GM19324 (cell line): ENCODE data around the gene NAV2.

Source experiments
- ATAC-seq: cut with Tn5 transposase; IDR thresholded peaks from one replicate; pipeline ENCODE4 v1.9.1; 2021; ENCODE audit warnings: mild to moderate bottlenecking, moderate library complexity; ENCODE audit not compliant: unreplicated experiment, low FRiP score

NAV2 gene

DNA sequence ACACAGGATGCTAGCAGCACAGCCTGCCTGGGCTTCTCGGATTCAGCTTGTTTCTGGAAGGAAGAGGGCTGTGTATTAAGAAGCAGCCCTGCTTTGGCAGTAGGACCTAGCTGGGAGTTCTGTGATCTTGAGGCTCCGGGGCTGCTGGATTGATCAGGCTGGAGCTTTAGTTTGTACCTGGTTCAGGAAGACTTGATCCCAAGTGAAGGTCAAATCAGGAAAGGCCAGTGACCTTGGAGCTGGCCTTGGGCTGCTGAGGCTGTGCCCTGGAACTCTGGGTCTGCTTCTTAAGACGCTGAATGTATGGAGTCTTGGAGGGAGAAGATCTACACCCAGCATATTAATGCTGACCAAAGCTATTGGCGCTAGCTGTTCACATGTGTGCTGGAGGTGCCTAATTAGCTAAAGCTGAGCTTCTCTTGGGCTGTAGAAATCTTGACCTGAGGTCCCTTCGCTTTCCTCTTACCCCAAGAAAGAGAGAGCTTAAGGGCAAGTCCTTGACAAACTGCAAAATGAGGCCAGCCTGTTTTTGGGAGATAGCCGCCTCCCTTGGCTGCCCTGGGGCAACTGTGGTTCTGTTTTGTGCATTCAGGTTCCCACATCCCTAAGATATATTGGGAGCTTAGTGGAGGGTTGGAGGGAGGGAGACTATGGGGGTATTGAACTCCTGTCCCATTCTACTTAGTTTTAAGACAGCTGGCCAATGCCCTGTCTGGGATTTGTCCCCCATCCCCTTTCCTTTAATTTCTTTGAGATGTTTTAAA is 311.7 kb downstream of the NAV2 start:
- no peak for ATAC-seq

DNA sequence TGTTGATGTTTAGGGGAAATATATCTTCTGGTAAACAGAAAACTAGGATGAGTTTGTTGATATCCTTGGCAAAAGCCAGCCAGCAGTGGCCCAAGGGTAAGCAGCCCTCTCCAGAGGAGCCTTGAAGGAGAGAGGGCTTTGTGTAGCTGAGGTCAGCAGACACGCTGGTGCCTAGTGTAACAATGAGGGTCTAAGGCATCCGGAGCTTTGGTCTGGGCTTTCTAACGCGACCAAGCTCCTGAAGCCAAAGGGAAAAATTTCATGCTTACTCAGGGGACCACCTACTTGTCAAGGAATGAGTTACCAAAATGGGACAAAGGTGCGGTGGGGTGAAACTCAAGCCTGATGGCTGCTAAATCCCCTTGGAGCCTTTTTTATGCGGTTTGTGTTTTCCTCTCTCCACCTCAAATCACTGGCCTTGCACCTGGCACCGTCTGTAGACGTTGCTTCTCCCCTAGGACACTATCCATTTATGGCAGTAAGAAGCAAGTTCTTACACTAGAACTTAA is 312.7 kb downstream of the NAV2 start:
- ATAC-seq, result no peak

DNA sequence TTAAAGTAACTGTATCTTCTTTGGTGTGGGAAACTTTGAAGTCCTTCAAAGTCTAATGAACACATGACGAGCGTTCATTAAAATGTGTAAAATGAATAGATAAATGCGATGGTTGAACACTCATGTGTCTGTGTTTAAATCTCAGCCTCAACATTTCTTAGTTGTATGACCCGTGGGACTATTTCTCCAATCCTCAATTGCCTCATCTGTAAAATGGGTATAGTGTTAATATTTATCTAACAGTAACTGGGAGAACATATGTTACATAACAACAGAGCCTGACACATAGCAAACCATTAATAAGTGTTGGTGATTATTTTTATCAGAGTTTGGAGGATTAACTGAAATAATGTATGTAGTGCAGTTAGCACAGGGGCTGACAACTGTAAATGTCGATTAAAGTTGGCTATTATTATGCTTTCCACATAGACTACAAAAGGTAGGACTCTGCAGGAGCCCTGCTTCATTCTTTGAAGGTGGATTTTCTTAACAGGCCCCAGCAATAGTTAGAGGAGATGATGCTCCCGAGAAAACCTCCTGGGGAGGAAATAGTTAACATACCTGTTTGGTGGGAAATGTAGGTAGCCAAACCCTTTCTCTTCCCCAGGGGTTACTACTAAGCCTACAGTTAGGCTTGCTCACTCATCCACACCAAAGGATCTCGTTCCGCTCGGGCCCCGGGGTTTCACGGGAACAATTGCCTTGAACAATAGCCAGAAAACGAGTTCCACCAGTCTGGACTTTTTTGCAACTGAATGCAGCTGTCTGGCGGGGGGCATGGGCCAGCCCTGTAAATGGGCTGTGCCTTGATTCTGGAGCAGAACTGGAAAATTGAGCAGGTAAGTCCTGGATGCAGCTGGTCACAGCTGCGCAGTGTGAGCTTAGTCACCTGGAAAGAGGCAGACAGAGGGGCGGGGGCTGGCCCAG is 314.3 kb downstream of the NAV2 start:
- no peak for ATAC-seq

DNA sequence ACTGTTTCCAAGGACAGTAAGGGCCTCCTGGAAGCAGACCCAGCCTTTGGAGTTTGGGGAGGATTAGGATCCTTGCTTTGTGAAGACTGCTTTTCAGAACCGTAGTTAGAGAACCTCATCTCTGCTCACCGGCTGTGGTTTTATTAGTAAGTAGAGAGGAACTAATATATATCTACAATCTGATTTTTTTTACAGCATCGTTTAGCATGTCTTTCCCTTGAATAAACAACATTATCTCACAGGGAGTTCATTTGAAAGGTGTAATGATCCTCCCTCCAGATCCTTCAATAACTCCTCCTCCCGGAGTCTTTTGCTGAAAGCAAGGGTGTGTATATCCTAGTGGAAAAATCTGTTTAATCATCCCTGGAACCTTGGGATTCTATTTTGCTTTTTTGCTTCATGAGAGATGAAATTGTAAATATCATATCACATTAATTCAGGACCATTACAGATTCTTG is 314.9 kb downstream of the NAV2 start:
- no peak for ATAC-seq

DNA sequence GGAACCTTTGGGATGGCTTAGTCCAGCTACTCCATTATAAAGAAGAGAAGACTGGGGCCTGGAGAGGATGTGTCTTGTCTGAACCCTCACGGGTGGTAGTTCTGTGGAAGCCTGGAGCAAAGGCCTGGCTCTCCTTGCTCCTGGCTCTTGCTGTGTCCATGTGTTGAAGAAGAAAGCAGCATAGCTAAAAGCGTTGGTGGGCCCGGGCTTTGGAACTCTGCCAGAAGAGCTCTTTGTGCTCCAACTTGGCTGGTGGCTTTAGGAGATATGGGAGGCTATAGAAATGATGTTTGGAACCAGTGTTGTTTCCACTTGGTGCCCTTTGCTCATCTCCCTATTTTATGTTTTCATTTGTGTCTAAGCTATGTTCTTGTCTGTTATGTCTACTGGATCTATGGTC is 316.6 kb downstream of the NAV2 start:
- no peak for ATAC-seq

DNA sequence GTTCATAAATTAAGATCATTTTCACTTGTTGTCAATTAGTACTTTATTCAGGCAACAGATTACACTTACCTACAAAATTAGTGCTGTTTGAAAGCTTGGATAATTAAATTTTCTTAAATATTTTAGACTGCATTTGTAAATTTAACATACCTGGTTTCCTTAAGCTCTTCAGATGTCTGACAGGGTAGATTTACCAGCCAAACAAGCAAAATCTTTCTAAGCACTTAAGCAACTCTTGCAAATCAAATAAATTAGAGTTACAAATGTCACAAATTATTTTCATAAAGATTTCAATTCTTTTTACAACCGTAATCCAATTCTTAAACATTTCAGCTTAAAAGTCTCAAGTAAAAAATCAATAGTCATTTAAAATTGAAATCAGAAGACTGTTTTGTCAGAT is 317.8 kb downstream of the NAV2 start:
- ATAC-seq, result no peak

DNA sequence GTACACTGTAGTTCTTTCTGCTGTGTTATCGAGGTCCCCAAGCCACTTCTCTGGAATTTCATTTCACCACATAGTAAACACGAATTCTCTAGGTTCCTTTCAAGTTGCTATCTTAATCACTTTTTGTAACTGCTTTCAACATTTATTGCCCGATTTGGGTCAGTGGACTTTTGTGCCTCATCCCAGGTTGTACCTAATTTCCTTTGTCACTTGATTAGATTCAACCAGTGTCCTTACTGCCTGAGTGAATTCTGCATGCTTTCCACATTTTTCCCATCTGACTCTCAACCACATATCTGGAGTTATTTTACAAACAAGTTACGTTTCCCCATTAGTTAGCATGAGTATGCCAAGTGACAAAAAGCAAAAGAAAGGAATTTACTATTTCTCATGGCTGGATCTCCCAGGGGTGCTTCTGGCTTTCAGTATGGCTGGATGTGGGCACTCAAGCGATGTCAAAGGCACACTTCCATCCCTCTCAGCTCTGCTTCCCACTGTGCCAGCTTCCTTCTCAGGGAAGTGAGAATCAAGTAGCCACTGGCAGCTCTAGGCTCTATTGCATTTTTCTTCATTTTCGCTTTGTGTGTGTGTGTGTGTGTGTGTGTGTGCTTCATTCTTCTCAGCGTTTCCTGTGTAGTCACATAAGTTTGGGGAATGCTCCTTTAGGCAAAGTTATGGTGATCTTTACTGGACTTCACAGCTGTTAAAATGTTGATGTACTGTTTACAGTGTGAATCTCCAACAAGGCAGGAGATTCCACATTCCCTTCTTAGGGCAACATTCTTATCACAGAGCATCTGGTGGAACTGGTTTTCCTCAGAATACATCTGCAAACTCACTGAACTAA is 318.7 kb downstream of the NAV2 start:
- ATAC-seq, result no peak

DNA sequence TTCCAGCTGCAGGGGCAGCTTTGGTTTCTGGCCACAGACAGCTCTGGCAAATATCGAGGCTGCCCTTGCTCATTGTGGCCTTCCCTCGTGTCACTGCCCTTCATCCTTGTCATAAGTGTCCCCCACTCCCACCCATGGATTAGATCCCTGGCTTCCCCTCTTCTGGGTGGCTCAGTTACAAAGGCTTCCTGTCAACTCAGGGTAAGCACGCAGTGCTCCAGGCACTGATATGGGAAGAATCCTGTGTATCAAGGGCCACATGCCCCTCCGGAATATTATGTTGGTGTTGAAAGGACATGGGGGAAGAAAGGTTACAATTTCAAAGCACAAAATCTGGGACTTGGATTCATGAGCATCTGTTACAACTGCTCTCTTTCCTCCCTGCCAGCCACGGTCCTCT is 319.5 kb downstream of the NAV2 start:
- no peak for ATAC-seq

DNA sequence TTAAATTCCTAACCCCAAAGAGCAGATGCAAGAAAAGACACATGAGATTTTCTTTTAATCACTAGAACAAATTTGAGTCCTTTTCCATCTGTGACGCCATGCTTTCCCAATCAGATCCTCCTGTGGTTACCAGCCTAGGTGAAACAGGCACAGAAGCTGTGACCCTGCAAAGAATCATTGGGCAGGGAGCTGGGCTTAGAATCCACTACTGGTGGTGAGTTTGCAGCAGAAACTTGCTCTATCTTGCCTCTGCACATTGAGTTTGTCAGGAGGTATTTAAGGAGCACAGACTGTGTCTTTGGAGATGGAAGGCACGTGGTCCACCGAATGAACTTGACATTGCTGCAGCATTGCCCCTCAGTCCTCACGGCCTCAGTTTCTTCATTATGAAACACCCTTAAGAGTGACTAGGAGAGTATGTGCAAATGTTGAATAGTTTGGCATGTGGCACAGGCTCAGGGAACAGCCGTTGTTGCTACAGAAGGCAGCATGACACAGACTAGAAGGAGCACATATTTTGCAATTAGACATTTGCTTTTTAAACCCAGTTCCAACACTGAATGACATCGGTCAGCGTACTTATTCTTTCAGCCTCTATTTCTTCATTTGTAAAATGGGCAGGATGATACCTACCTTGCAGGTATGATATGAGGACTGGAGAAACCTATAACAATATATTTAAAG is 320.1 kb downstream of the NAV2 start:
- ATAC-seq, result no peak

DNA sequence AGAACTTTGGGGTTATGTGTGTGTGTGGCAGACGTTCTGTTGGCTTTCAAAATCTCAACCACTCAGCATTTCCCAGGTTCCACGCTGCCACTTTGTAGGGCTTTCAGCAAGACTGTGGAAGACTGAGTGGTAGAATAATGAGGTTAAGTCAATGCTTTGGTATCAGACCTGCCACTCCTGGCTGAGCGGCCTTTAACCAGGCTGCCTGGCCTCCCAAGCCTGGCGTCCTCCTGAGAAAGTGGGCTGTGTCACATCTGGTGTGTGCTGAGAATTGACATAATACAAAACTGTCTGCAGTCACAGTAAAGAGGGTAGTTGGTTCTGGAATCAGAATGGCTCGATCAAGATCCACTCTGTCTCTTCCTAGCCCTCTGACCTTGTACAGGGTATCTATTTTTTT is 321.2 kb downstream of the NAV2 start:
- no peak for ATAC-seq

DNA sequence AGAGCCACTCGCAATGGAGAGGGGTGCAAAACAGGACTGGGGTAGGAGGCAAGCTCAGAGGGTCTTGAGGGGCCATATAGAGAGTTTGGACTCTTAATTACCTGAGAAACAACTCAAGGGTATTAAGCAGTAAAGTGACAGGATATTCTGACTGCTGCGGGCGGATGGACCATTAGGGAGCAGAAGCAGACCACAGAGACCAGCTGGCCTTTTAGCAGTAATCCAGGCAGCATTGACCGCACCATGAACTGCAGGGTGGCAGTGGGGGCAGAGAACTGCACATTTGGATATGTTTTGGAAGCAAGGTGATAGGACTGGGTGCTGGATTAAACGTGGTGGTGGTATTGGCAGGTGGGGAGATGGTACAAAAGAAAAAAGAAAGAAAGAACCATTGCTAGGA is 322.3 kb downstream of the NAV2 start:
- ATAC-seq, result no peak

DNA sequence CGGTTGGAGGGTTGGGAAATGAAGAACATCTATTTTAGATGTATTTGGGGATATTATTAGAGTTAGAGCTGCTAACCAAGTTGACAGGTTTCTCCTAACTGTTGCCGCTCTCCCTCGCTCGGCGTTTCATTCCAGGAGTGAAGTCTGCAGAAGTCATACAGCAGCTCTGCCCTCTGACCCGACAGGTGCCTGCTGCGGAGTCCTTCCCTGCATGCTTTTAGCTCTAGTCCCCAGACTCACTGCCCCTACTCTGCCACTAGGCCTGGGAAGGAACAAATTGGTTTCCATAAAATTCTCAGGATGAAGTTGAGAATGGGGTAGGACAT is 322.7 kb downstream of the NAV2 start:
- no peak for ATAC-seq

DNA sequence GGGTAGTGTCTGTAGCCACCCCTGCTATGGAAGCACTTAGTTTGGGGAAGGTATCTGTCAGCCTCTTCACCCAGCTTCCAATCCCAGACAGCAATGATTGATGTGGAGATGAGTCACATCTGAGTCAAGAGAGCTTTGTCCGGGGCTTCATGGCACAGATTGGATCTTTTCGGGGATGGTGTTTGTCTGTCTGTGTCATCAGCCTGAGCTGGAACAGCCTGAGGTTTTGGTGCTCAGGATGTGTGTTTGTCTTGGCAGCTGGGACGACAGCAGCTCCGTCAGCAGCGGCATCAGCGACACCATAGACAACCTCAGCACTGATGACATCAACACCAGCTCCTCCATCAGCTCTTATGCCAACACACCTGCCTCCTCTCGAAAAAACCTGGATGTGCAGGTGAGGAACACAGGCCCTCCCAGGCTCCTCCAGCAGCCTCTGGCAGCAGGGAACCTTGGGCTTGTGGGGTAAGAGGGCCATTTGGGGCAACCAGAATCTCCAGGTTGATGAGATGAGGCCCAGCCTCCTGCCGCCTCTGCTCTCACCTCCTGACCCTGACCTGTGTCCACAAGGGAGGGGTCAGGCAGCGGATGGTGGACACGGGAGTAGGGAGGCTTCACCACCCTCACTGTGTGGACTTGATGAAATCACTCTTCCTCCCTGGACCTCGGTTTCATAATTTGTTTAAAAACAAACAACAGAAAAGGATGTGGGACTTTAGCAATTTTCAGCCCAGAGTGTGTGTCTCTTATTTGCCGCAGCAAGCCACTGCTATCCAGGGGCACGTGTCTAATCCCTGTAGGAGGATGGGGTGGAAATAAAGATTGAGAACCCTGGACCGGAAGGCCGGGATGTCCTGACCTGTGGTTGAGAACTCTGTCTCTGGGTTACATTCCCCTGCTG is 323.3 kb downstream of the NAV2 start:
- ATAC-seq, result no peak

DNA sequence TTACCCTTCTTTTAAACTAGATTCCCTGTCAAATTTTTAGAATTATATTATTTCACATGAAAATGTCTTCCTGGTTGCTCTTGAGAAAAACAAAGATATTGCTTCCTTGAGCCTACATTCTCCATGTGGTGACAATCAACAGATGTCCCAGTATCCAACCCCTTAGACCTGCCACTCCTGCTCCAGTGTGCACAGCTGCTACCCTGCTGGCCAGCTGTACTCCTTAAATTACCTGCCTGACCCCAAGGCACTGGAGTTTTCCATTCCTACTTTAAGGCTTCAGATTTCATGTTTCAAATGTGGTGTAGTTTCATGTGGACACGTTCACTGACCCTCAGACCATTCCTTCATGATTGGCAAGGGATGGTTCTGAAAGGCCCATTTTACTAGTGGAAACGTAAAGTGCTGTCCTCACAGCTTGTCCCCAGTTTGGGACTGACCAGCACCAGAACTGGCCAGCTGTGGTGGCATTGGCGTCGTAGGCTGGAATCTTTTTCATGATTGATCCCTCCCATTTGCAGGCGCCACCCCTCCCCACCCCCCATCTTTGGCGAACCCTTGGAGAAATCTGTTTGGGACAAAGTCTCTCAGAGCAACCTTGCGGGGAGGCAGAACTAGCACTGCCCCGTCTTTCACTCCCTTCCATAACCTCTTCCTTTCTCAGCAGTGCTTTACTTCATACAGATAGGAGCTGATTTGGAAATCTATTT is 324.1 kb downstream of the NAV2 start:
- ATAC-seq, result no peak

DNA sequence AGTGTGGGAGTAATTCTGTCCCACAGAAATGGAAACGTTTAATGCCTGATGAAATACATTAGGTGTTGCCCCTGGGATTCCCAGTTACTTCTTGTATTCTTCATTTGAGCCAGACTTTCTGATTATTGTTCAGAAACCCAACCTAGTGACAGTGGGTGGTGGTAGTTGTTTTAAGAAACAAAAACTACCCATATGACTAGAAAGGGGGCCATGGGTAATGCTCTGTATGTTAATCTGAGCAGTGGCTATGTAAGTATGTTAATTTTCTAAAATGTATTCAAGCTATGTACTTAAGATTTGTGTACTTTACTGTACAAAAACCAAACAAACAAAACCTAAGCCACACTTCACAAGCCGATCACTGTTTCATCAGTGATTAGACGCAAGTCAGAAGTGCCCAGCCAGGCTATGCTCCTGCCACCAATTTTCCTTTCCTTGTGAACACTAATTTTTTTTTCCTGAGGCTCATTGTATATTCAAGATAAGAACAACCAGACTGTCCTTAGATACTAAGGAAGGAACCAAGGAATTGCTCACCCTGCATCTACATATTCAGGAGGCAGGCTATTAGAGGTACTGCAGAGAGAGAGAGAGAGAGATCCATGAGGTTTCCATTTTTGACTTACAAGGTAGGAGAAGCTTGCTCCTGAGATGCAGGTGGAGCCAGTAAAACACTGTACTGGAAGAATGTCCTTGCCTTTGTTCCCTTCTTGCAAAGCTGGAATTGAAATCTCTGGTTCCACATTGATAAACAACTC is 324.9 kb downstream of the NAV2 start:
- ATAC-seq, result no peak

DNA sequence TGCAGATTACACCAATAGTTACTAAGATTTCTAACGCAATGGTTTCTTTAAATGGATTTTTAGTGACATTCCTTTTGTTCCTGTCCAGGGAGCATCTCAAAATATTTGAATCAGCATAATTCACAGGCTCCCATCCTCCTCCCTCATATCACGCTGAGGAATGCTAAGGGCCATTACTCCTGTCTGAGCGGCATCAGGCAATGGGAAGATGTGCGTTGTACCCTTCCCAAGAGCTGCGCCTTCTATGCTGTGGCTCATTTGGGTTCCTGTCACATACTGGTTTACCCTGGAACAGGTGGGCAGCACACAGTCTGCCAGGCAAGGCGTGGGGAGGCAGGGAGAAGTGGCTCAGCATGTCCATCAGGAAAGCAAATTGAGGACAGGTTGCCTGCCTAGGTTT is 325.8 kb downstream of the NAV2 start:
- no peak for ATAC-seq

DNA sequence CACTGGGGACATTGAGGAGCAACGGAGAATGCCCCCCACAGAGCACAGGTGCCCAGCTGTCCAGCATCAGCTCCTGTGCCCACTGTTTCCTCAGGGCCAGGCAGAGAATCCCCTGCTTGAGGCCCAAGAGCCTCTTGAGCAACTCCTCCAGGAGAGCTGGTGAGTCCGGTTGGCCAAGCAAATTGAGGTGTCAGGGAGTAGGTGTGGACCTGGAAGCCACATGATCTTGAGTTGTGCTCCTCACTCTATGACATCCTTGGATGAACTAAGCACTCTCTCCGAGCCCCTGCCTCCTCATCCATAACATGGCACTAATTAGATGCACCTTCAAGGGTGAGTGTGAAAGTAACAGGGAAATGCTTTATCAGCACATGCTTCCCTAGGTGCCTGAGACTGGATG is 326.3 kb downstream of the NAV2 start:
- ATAC-seq, result no peak

DNA sequence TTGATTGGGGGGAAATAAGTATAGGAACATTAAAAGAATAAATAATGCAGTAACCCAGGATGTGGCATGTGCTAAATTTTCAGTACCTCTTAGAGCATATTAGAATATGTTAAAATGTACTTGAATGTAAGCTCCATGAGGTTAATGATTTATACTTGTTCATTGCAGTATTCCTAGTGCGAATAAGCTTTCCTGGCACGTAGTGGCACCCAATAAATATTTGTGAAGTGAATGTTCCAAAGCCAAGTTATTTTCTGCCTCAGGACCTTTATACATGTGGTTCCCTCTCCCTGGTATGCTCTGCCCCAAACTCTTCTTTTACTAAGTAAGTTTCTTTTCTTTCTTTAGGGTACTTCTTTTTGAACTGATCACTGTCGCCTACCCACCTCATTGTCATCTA is 328.9 kb downstream of the NAV2 start:
- no peak for ATAC-seq
